Ovary (tissue), 3 donors: Measurements from ENCODE around the gene E2F4.

Source experiments
- EP300 ChIP-seq: sonication (generic); formaldehyde crosslinking; IDR thresholded peaks from one replicate; pipeline ENCODE4 v1.6.1; 2017; ENCODE audit warnings: antibody characterized with exemption
- POLR2A ChIP-seq: fragments of 450-650 bp; IDR thresholded peaks from one replicate; pipeline ENCODE4 v1.6.1; 2017; ENCODE audit warnings: antibody characterized with exemption, mild to moderate bottlenecking, moderate library complexity
- TF ChIP-seq, protein P1 (sequence below), 3 donors: fragments of 450-650 bp in 2 of 3; fragments of 200-600 bp in 1 of 3; IDR thresholded peaks; one replicate each; pipeline versions ENCODE4 v1.5.1 to v1.8.0; 2016 to 2022; ENCODE audit warnings: antibody characterized with exemption in 3 of 3, mild to moderate bottlenecking in 1 of 3
- donor health status: DM: no; HTN: no; CAD: no.

DNA sequence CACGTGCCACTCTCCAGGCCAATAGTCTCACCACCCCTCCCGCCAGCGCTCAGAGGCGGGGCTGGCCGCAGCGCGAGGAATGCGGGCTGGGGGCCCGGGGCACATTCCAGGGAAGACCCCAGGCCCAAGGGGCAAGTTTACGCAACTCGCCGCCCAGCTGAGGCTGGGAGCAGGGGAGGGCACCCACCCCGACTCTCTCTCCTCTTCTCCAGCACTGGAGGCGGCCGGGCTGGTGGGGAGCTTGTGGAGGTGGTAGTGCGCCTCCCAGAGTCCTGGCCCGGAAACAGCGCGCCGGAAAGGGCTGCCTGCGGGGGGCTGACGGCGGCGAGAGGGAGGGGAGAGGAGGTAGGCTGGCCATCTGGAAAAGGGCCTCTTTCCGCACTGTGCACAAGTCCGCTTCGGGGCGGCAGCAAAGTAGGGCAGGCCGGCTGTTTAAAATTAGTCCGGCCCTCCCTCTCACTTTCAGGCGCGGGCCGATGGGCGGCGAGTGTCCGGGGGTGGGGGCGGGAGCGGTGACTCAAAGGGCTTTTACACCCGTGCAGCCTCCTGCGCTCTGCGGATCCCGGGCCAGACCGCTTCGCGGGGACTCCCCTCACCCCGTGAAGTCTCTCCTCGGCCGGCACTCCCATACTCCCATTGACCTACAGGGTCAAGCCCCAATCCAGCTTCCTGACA, 54.3 kb downstream of the E2F4 start:
- TF ChIP-seq, protein P1, sequence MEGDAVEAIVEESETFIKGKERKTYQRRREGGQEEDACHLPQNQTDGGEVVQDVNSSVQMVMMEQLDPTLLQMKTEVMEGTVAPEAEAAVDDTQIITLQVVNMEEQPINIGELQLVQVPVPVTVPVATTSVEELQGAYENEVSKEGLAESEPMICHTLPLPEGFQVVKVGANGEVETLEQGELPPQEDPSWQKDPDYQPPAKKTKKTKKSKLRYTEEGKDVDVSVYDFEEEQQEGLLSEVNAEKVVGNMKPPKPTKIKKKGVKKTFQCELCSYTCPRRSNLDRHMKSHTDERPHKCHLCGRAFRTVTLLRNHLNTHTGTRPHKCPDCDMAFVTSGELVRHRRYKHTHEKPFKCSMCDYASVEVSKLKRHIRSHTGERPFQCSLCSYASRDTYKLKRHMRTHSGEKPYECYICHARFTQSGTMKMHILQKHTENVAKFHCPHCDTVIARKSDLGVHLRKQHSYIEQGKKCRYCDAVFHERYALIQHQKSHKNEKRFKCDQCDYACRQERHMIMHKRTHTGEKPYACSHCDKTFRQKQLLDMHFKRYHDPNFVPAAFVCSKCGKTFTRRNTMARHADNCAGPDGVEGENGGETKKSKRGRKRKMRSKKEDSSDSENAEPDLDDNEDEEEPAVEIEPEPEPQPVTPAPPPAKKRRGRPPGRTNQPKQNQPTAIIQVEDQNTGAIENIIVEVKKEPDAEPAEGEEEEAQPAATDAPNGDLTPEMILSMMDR (IDR thresholded peaks at IDR 0.05): peak in 2 of 3 donors; percentile 53 to 72
- TF ChIP-seq EP300: no peak
- peak; percentile 23 for TF ChIP-seq POLR2A
